GM19438 (cell line): ENCODE results near the gene CELSR3.

ENCODE experiments used
- ATAC-seq: cut with Tn5 transposase; IDR thresholded peaks from one replicate; pipeline ENCODE4 v1.9.1; 2021; ENCODE audit warnings: low read depth; ENCODE audit not compliant: unreplicated experiment

Gene CELSR3

GRCh38 chr3:48635222-48636021 is 27.3 kb downstream of the CELSR3 start, which contains the start of gene SLC26A6:
Gene SLC26A6, minus strand, starts transcription at chr3:48635461. Its CDS starts 68 bp downstream, at chr3:48635393.
- peak; percentile 84 for ATAC-seq

- ATAC-seq = peak; percentile 27
Measured at GRCh38 chr3:48634661-48635221, 27.9 kb downstream of the CELSR3 start.

- ATAC-seq = no peak
Measured at GRCh38 chr3:48633743-48634142, 28.9 kb downstream of the CELSR3 start.

GRCh38 chr3:48633256-48633655 is 29.4 kb downstream of the CELSR3 start:
- ATAC-seq = no peak

GRCh38 chr3:48631516-48632448 is 30.9 kb downstream of the CELSR3 start:
- no peak for ATAC-seq

- no peak for ATAC-seq
Measured at GRCh38 chr3:48630833-48631232, 31.9 kb downstream of the CELSR3 start.

GRCh38 chr3:48630407-48630806 is 32.3 kb downstream of the CELSR3 start:
- ATAC-seq = no peak

GRCh38 chr3:48629894-48630293 is 32.8 kb downstream of the CELSR3 start:
- no peak for ATAC-seq

GRCh38 chr3:48628277-48629017 is 34.2 kb downstream of the CELSR3 start:
- ATAC-seq = no peak

GRCh38 chr3:48625600-48625999 is 37.1 kb downstream of the CELSR3 start:
- no peak for ATAC-seq

- no peak for ATAC-seq
Measured at GRCh38 chr3:48624767-48625166, 37.9 kb downstream of the CELSR3 start.

GRCh38 chr3:48623851-48624547 is 38.7 kb downstream of the CELSR3 start:
- no peak for ATAC-seq

GRCh38 chr3:48621461-48621869 is 41.2 kb downstream of the CELSR3 start, which contains the start of gene TMEM89:
Gene TMEM89, minus strand, starts transcription at chr3:48621769. Its CDS starts 13 bp downstream, at chr3:48621756.
- ATAC-seq = no peak

- ATAC-seq = no peak
Measured at GRCh38 chr3:48619541-48620524, 42.9 kb downstream of the CELSR3 start.

GRCh38 chr3:48617559-48617958 is 45.1 kb downstream of the CELSR3 start:
- ATAC-seq = no peak

GRCh38 chr3:48614044-48614443 is 48.6 kb downstream of the CELSR3 start:
- ATAC-seq = no peak

- no peak for ATAC-seq
Measured at GRCh38 chr3:48612309-48612708, 50.4 kb downstream of the CELSR3 start.
